ENCODE data around the gene TRIM40.
A peak's percentile ranks its signal among the peaks of the same experiment; 100 is the strongest.
"Not testable (repeated sequence)": the region's sequence is repeated elsewhere in the genome, so short reads cannot be mapped to it uniquely, and the experiment has no call there.

TRIM40 gene

GRCh38 chr6:30113841-30114240 is 22.1 kb upstream of the TRIM40 start:
- no peak for DNase-seq

DNA sequence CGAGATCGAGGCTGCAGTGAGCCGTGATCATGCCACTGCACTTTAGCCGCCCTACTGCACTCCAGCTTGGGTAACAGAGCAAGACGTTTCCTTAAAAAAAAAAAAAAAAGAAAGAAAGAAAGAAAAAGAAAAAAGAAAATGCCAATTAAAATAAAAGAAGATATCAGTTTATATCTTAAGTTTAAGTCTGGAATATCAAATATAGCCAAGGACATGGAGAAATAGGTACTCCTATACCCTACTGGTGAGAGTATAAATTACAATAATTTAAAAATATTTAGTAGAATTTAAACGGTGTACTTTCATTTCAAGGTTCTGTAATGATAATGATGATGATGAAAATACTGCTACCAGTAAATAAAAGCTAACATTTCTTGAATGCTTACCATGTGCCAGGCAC is 19.2 kb upstream of the TRIM40 start:
- no peak for DNase-seq

DNA sequence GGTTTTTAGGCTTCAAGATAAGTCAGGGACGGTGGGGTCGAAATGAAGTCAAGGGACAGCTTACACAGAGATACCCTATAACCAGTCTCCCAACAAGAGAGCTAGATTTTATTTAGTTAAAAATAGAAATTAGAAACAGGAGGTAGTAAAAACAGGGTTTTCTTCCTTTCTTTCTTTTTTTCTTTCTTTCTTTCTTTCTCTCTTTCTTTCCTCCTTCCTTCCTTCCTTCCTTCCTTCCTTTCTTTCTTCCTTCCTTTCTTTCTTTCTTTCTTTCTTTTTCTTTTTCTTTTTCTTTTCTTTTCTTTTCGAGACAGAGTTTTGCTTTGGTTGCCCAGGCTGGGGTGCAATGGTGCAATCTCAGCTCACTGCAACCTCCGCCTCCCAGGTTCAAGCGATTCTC is 17.2 kb upstream of the TRIM40 start:
- not testable (repeated sequence) for DNase-seq

GRCh38 chr6:30121446-30122366 is 14.2 kb upstream of the TRIM40 start:
- no peak for DNase-seq

- DNase-seq, result no peak
Measured at GRCh38 chr6:30122515-30122914, 13.4 kb upstream of the TRIM40 start.

GRCh38 chr6:30127238-30128093 is 8.5 kb upstream of the TRIM40 start:
- DNase-seq, result no peak

GRCh38 chr6:30129265-30130178 is 6.4 kb upstream of the TRIM40 start:
- no peak for DNase-seq

DNA sequence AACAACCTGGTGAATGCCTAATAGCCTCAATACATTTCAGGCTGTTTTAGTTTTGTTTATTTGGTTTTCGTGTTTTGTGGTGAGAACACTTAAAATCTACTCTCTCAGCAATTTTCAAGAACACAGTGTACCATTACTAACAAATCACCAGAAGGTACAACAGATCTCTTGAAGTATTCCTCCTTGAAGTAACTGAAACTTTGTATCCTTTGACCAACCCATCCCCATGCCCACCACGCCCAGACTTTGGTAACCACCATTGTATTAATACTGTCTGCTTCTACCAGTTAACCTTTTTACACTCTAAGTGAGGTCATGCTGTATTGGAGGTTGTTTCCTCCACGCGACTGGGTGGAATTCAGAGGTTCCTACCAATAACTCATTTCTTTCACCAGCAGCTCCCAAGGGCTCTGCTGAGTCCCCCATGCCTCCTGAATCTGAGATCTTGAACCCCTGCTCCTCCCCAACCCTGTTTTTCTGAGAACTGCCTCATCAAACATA is 5.7 kb upstream of the TRIM40 start:
- no peak for DNase-seq

DNA sequence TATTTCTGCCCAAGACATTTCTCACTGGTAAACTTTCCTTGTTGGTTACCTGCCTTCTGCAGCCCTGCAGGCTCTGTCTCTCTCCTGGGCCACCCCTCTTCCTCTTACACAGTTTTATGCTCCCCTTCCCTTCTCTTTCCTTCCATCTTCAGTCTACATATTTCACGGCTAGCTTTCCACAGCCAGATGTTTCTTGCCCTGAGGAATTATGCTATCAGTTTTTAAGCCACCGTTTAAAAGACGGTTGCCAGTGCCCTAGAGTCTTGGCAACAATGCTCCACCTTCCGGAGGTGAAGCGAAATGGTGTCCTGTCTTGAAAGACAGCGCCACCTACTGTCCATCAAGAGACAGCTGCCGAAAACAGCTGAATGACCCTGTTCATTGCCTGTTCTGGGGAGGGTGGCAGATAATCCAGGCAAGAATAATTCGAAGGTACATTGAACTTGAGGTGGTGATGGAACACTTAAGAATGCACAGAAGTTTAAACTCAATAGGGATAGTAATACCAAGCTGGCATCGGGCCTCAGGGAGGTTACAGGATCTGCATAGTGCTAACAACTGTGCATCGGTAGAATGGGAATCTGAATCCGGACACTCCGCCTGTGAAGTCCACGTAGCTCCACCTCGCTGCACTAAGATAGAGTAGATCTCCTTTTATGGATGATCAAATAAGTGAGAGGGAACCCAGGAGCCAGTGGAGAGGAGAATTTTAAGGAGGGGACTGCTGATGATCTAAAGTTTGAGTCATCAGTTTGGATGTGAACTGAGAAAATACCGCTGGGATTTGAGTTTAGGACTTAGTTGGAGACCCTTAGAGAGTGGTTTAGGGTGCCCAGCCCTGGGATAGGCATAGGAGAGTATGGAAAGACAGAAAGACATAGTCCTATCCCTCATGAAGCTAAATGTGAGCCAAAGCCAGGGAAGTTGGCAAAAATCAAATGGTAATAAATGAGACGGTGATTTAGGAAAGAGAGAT is 4.8 kb upstream of the TRIM40 start:
- DNase-seq, result peak; percentile 40

GRCh38 chr6:30131947-30132497 is 3.9 kb upstream of the TRIM40 start:
- no peak for DNase-seq

- no peak for DNase-seq
Measured at GRCh38 chr6:30135147-30135546, 793 bp upstream of the TRIM40 start.

- DNase-seq, result no peak
Measured at GRCh38 chr6:30136570-30137286, 788 bp downstream of the TRIM40 start.

DNA sequence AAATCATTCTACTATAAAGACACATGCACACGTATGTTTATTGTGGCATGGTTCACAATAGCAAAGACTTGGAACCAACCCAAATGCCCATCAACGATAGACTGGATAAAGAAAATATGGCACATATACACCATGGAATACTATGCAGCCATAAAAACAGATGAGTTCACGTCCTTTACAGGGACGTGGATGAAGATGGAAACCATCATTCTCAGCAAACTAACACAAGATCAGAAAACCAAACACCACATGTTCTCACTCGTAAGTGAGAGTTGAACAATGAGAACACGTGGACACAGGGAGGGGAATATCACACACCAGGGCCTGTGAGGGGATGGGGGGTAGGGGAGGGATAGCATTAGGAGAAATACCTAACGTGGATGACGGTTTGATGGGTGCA is 4.3 kb downstream of the TRIM40 start:
- not testable (repeated sequence) for DNase-seq

DNA sequence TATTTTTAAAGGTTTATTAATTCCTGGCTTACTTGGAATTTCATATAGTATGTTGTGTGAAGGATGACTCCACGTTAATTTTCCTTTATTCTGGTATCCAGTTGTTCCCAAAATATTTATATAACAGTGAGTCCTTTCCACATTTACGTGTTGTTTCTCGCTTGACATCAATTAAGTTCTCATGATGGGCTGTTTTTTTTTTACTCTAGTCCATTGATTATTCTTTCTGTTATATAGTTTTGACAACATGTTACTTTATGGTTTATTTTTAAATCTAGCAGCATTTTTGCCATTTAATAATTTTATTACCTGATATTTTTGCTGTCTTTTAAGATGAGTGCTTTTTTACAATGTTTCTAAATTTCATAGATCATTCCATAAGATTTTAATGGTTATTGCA is 6.7 kb downstream of the TRIM40 start:
- DNase-seq, result no peak

- DNase-seq, result no peak
Measured at GRCh38 chr6:30143780-30144179, 7.8 kb downstream of the TRIM40 start.

- no peak for DNase-seq
Measured at GRCh38 chr6:30144811-30145210, 8.9 kb downstream of the TRIM40 start.

- DNase-seq, result no peak
Measured at GRCh38 chr6:30145818-30146217, 9.9 kb downstream of the TRIM40 start.

- DNase-seq, result no peak
Measured at GRCh38 chr6:30147096-30147495, 11.2 kb downstream of the TRIM40 start.

DNA sequence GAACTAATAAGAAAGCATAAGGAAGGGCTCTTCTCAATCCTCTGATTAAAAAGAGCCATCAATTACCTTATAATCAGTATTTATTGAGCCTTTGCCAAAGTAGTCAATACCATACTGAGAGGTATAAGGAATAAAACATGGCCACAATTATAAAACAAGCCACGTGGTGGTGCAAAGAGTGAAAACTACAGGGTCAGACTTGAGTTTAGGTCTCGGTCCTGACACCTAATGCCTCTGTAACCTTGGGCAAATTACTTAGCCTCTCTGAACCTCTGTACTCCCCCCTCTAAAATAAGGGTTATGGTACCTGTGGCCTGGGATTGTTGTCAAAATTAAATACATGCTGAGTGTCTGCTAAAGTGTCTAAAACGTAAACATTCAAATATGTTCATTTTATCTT is 13.3 kb downstream of the TRIM40 start:
- DNase-seq, result no peak

DNA sequence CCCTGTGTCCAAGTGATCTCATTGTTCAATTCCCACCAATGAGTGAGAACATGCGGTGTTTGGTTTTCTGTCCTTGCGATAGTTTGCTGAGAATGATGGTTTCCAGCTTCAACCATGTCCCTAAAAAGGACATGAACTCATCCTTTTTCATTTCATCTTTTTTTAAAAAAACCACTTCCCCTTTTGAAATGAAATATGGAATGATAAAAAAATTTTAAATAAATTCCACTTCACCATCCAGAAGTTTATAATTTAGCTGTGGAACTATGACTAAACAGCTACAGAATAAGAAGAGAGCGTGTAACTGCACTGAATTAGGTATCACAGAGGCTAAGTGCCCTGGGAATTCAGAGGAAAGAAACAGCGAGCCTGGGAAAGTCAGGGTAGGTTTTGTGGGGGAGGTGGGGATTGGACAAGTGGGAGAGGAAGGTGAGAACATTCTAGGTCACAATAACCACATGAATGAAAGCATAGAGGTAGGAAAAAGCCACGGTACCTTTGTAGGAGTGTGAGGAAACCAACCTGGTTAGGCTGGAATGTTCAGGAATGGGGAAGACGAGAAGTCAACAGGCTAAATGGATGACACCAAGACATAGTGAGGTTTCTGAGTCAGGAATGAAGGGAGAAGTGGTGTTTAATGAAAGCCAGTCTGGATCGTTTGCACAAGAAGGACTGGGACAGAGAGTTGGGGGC is 14.1 kb downstream of the TRIM40 start:
- DNase-seq, result no peak
